ENCODE results near the gene CPEB1. TPM values are rescaled to one million over a fixed set of nuclear protein-coding genes. Genes with fewer than 3 reads are reported as not detected.

The CPEB1 gene
- total RNA-seq, 2 experiments from 2014 or later: 1.2 to 1.6 TPM

GRCh38 chr15:82540055-82540983, 106.8 kb downstream of the CPEB1 start, which contains the start of gene RPS17:
TSS of gene RPS17 (minus strand) at chr15:82540457. CDS start at chr15:82540428, 29 bp downstream.
- POLR2A ChIA-PET: interaction anchor here (0.7 to 5.7 kb wide), 21 partner anchors 10 to 567 kb away, joined by 3 to 48 read pairs (median 3); partner anchors contain the start of genes CPEB1, RAMAC and WHAMM
- Mint-ChIP-seq H3K4me3 (peak within 1 kb of the TSS; percentile 94), H3K4me1 (ENCODE audit: low read depth) (peaks cover 38% of the 10 kb centered on the region), H3K36me3 (ENCODE audit: low read depth) (peaks cover 58% of the 10 kb centered on the region), H3K27me3 (no peaks in the 10 kb centered on the region), H3K9me3 (no peaks in the 10 kb centered on the region), H3K27ac (peak within 1 kb of the TSS; percentile 98)
- ATAC-seq (peak; percentile 95), DNase-seq (peak; percentile 98)
- peak; percentile 97 for TF ChIP-seq CTCF (IDR thresholded peaks at IDR 0.05)
- intact Hi-C loops (cut with micrococcal nuclease): no loop called here
- CTCF ChIA-PET: interaction anchor here (1.1 to 2.8 kb wide), 4 partner anchors 10 to 460 kb away, joined by 5 to 35 read pairs (median 9); no protein-coding TSS in a partner anchor

- POLR2A ChIA-PET: interaction anchor here (0.6 to 5.7 kb wide), 19 partner anchors 9 to 567 kb away, joined by 3 to 48 read pairs (median 5); partner anchors contain the start of genes CPEB1, RAMAC and WHAMM
- Mint-ChIP-seq H3K27me3 (no peaks in the 10 kb centered on the region), H3K36me3 (ENCODE audit: low read depth) (peaks cover 60% of the 10 kb centered on the region)
Measured at GRCh38 chr15:82539691-82540054, 107.5 kb downstream of the CPEB1 start.

DNA sequence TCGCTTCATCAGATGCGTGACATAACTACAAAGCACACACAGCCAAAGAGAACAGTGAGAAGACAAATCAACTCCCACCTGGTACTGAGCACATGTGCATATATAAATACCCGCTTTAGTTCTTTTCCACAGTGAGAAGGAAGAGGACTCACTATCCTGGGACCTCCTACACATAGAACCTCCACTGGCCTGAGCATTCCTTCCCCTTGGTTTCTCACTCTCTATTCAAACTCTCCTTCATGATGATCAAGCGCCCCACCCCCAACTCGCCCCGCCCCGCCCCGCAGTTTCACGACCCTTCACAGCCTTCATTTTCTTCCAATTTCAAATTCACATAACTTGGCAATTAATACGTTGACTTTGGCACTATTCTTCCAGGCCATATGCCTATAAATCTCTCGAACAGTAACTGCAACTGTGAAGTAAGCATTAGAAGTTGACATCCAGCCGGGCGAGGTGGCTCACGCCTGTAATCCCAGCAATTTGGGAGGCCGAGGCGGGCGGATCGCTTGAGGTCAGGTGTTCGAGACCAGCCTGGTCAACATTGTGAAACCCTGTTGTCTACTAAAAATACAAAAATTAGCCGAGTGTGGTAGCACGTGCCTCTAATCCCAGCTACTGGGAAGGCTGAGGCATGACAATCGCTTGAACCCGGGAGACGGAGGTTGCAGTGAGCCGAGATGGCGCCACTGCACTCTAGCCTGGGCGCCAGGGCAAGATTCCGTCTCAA, 108.0 kb downstream of the CPEB1 start:
- H3K36me3 Mint-ChIP-seq (ENCODE audit: low read depth): peaks cover 66% of the 10 kb centered on the region
- no peak for DNase-seq
- CTCF ChIA-PET: interaction anchor here (2.3 to 2.8 kb wide), 3 partner anchors 8 to 461 kb away, joined by 8 to 35 read pairs (median 10); no protein-coding TSS in a partner anchor
- H3K27me3 Mint-ChIP-seq: no peaks in the 10 kb centered on the region
- H3K4me3 Mint-ChIP-seq: peak overlapping the region; percentile 94
- TF ChIP-seq CTCF (IDR thresholded peaks at IDR 0.05): no peak
- peaks cover 44% of the 10 kb centered on the region for H3K4me1 Mint-ChIP-seq (ENCODE audit: low read depth)
- intact Hi-C loops (cut with micrococcal nuclease): loop anchor here (10.0 kb wide), 2 partner anchors 476 to 1244 kb away; partner anchors contain the start of gene C15orf40
- no peak for ATAC-seq
- peak overlapping the region; percentile 95 for H3K27ac Mint-ChIP-seq
- no peaks in the 10 kb centered on the region for H3K9me3 Mint-ChIP-seq
- POLR2A ChIA-PET: interaction anchor here (0.6 to 5.7 kb wide), 15 partner anchors 9 to 1214 kb away, joined by 3 to 48 read pairs (median 5); partner anchors contain the start of genes CPEB1 and WHAMM

More at GRCh38 chr15:82539691-82540054, 107.5 kb downstream of the CPEB1 start:
- Mint-ChIP-seq H3K27ac (peak overlapping the region; percentile 95), H3K4me3 (peak overlapping the region; percentile 94), H3K4me1 (ENCODE audit: low read depth) (peaks cover 38% of the 10 kb centered on the region), H3K9me3 (no peaks in the 10 kb centered on the region)
- ATAC-seq (no peak), DNase-seq (no peak)
- CTCF ChIA-PET: interaction anchor here (2.3 to 2.8 kb wide), 2 partner anchors 9 to 271 kb away, joined by 10 to 35 read pairs; no protein-coding TSS in a partner anchor
- intact Hi-C loops (cut with micrococcal nuclease): loop anchor here (10.0 kb wide), 2 partner anchors 475 to 1245 kb away; partner anchors contain the start of gene C15orf40
- no peak for TF ChIP-seq CTCF (IDR thresholded peaks at IDR 0.05)

DNA sequence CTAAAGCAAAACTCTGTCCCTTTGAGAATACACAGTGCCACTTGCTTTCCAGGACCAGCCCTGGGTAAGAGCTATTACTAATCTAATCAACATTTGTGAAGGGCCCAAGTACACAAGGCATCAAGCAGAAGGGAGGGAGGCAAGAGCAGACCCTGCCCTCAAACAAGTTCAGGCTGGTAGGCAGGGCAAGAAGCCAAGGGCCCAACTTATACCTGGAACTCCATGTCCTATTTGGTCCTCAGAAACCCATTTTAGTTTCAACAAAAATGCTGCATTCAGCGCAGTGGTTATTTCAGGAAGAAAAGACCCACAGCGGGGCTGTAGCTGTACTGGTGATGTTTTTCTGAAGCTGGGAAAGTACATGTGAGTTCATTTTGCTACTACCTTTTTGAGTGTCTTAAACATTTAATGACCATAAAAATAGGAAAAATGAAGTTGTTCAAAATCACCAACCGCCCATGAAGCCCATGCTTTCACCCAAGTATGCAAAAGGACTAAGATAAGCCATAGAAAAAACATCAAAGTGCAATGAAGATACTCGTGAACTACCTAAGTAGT, 109.7 kb downstream of the CPEB1 start:
- H3K4me1 Mint-ChIP-seq (ENCODE audit: low read depth): peaks cover 38% of the 10 kb centered on the region
- intact Hi-C loops (cut with micrococcal nuclease): loop anchor here (10.0 kb wide), 2 partner anchors 477 to 1243 kb away; partner anchors contain the start of gene C15orf40
- no peaks in the 10 kb centered on the region for H3K27me3 Mint-ChIP-seq
- H3K36me3 Mint-ChIP-seq (ENCODE audit: low read depth): peaks cover 68% of the 10 kb centered on the region
- no peak for TF ChIP-seq CTCF (IDR thresholded peaks at IDR 0.05)
- POLR2A ChIA-PET: interaction anchor here (1.0 to 1.3 kb wide), 4 partner anchors 36 to 467 kb away, joined by 3 to 4 read pairs (median 3); no protein-coding TSS in a partner anchor
- H3K27ac Mint-ChIP-seq: peak overlapping the region; percentile 95
- peak overlapping the region; percentile 94 for H3K4me3 Mint-ChIP-seq
- H3K9me3 Mint-ChIP-seq: no peaks in the 10 kb centered on the region
- ATAC-seq: no peak
- CTCF ChIA-PET: interaction anchor here (1.2 to 2.3 kb wide), 2 partner anchors 8 to 463 kb away, joined by 3 to 8 read pairs; no protein-coding TSS in a partner anchor
- no peak for DNase-seq

Measured in activated CD8-positive, alpha-beta T cell treated with anti-CD3 and anti-CD28 coated beads for 36 hours (primary cell).